NT2/D1 (cell line): ENCODE data around the gene MRPL37.

Experiments used
- SUZ12 ChIP-seq: IDR thresholded peaks from 2 replicates; pipeline ENCODE4 v1.6.1; 2011; ENCODE audit not compliant: insufficient read length, insufficient read depth; ENCODE audit errors: extremely low read depth
- YY1 ChIP-seq: IDR thresholded peaks from 2 replicates; pipeline ENCODE4 v1.6.1; 2011; ENCODE audit not compliant: insufficient read length, insufficient read depth
- ZNF274 ChIP-seq: IDR thresholded peaks from 2 replicates; pipeline ENCODE4 v1.6.1; 2011; ENCODE audit warnings: mild to moderate bottlenecking, low read depth, low read length

- TF ChIP-seq YY1 (no peak), ZNF274 (no peak), SUZ12 (no peak)
These were observed 25.4 kb downstream of the MRPL37 start for GRCh38 chr1:54225378-54225777.
